Liver (tissue), 9 donors: ENCODE measurements around the gene RALGAPB. TPM values are rescaled to one million over a fixed set of nuclear protein-coding genes. Genes with fewer than 3 reads are reported as not detected.

Source experiments
- DNase-seq: peaks from one replicate; pipeline ENCODE4 v3.0.0-alpha.2; 2017; ENCODE audit warnings: low spot score
- H3K27ac ChIP-seq, 2 donors: one replicate each; pipeline ENCODE4 v1.7.0; 2013; ENCODE audit warnings: inconsistent platforms in 2 of 2, low read length in 2 of 2, control low read depth in 1 of 2, low read depth in 1 of 2, mild to moderate bottlenecking in 1 of 2
- H3K27me3 ChIP-seq, 4 donors: one replicate each; pipeline versions ENCODE4 v1.6.1 to v1.7.0; 2013; ENCODE audit warnings: low read length in 3 of 4, inconsistent platforms in 1 of 4, mild to moderate bottlenecking in 1 of 4, moderate library complexity in 1 of 4; ENCODE audit not compliant: control insufficient read depth in 4 of 4, insufficient read depth in 4 of 4
- H3K36me3 ChIP-seq, 4 donors: one replicate each; pipeline versions ENCODE4 v1.6.1 to v1.7.0; 2013; ENCODE audit warnings: low read length in 3 of 4, mild to moderate bottlenecking in 3 of 4, low read depth in 1 of 4, moderate library complexity in 1 of 4; ENCODE audit not compliant: control insufficient read depth in 4 of 4, insufficient read depth in 3 of 4
- H3K4me1 ChIP-seq, 4 donors: one replicate each; pipeline versions ENCODE4 v1.6.1 to v1.7.0; 2013; ENCODE audit warnings: low read length in 3 of 4, mild to moderate bottlenecking in 3 of 4, moderate library complexity in 1 of 4; ENCODE audit not compliant: control insufficient read depth in 4 of 4, insufficient read depth in 4 of 4
- H3K4me3 ChIP-seq, 3 donors: one replicate each; pipeline versions ENCODE4 v1.6.1 to v1.7.0; 2013; ENCODE audit warnings: low read length in 3 of 3, control low read depth in 1 of 3, low read depth in 1 of 3, mild to moderate bottlenecking in 1 of 3
- H3K9ac ChIP-seq, 2 donors: one replicate each; pipeline ENCODE4 v1.7.0; 2013; ENCODE audit warnings: low read length in 2 of 2, mild to moderate bottlenecking in 2 of 2, moderate library complexity in 2 of 2, control low read depth in 1 of 2, low read depth in 1 of 2
- H3K9me3 ChIP-seq, 4 donors: one replicate each; pipeline versions ENCODE4 v1.6.1 to v1.7.0; 2013; ENCODE audit warnings: low read length in 3 of 4; ENCODE audit not compliant: control insufficient read depth in 4 of 4
- ATF3 ChIP-seq: IDR thresholded peaks from 2 replicates; pipeline ENCODE4 v1.6.1; 2016; ENCODE audit warnings: antibody characterized with exemption
- EGR1 ChIP-seq, 2 donors: IDR thresholded peaks; 2 replicates each; pipeline ENCODE4 v1.6.1; 2016 to 2018; ENCODE audit warnings: antibody characterized with exemption in 2 of 2, low read depth in 2 of 2
- FOXA1 ChIP-seq: IDR thresholded peaks from 2 replicates; pipeline ENCODE4 v1.6.1; 2016; ENCODE audit warnings: antibody characterized with exemption
- FOXA2 ChIP-seq: IDR thresholded peaks from 2 replicates; pipeline ENCODE4 v1.6.1; 2016; ENCODE audit warnings: antibody characterized with exemption
- GABPA ChIP-seq, 2 donors: IDR thresholded peaks in 1 of 2; conservative IDR thresholded peaks in 1 of 2; 2 replicates each; pipeline ENCODE4 v1.6.1; 2016; ENCODE audit warnings: antibody characterized with exemption in 2 of 2, mild to moderate bottlenecking in 1 of 2, moderate library complexity in 1 of 2
- HNF4G ChIP-seq: IDR thresholded peaks from 2 replicates; pipeline ENCODE4 v1.6.1; 2016; ENCODE audit warnings: antibody characterized with exemption
- JUND ChIP-seq, 2 donors: IDR thresholded peaks; 2 replicates each; pipeline ENCODE4 v1.6.1; 2016; ENCODE audit warnings: antibody characterized with exemption in 2 of 2
- NR2F2 ChIP-seq: IDR thresholded peaks from 2 replicates; pipeline ENCODE4 v1.6.1; 2016; ENCODE audit warnings: antibody characterized with exemption
- RAD21 ChIP-seq, 2 donors: IDR thresholded peaks; 2 replicates each; pipeline ENCODE4 v1.6.1; 2016; ENCODE audit warnings: antibody characterized with exemption in 2 of 2, mild to moderate bottlenecking in 2 of 2
- REST ChIP-seq: IDR thresholded peaks from 2 replicates; pipeline ENCODE4 v1.6.1; 2016; ENCODE audit warnings: antibody characterized with exemption, mild to moderate bottlenecking
- RXRA ChIP-seq, 2 donors: IDR thresholded peaks; 2 replicates each; pipeline ENCODE4 v1.6.1; 2017 to 2018; ENCODE audit warnings: antibody characterized with exemption in 2 of 2, mild to moderate bottlenecking in 1 of 2
- SP1 ChIP-seq: IDR thresholded peaks from 2 replicates; pipeline ENCODE4 v1.6.1; 2018; ENCODE audit warnings: antibody characterized with exemption, mild to moderate bottlenecking
- YY1 ChIP-seq: IDR thresholded peaks from 2 replicates; pipeline ENCODE4 v1.6.1; 2016; ENCODE audit warnings: antibody characterized with exemption, mild to moderate bottlenecking
- WGBS: extraction: QIAGEN DNeasy Blood & Tissue Kit; methylation state at CpG from one replicate; pipeline ENCODE4 v1.1.7; 2013; 5-methylcytosine and 5-hydroxymethylcytosine counted together
- polyA plus RNA-seq, 2 donors: library from polyadenylated mRNA; stranded (reverse) in 1 of 2; unstranded in 1 of 2; fragments of 200-250 nt in 1 of 2; fragments of >200 nt in 1 of 2; fragmentation: Nextera tagmentation in 1 of 2; extraction: Ambion mirVana in 1 of 2; gene quantifications; one replicate each; pipeline versions ENCODE4 v1.2.1 to v1.2.3, GENCODE V29; 2013 to 2015
- total RNA-seq, 2 donors: library from RNA; depleted of rRNA; stranded (reverse); fragments of >200 nt; gene quantifications; one replicate each; pipeline ENCODE4 v1.2.3, GENCODE V29; 2014
- TF ChIP-seq, protein P1 (sequence below): fragments of 150-350 bp; IDR thresholded peaks from 2 replicates; pipeline ENCODE4 v1.5.1; 2017; ENCODE audit warnings: improper control_type of control experiment, low read depth, low read length; ENCODE audit not compliant: missing input control
- TF ChIP-seq, protein P2 (sequence below): IDR thresholded peaks from 2 replicates; pipeline ENCODE4 v1.6.1; 2016; ENCODE audit warnings: antibody characterized with exemption
- donor health status: healthy.
- donor health status: healthy.
- donor health status: healthy.
- donor health status: healthy.
- donor health status: healthy.

Gene RALGAPB
- total and polyA plus RNA-seq, 4 donors: 4.3 to 19.7 (median 9.5) TPM

- DNase-seq: no peak
- Histone ChIP-seq H3K9me3 (no peaks in the 10 kb centered on the region), H3K36me3 (peaks cover 13 to 56% (median 34%) of the 10 kb centered on the region in 4 donors), H3K9ac (no peak overlapping the region), H3K4me1 (no peaks in the 10 kb centered on the region), H3K4me3 (no peak overlapping the region), H3K27ac (no peak overlapping the region), H3K27me3 (no peaks in the 10 kb centered on the region)
- 96% methylated on average over 3 of the region's 3 CpGs for WGBS
- TF ChIP-seq FOXA1 (no peak), EGR1 (IDR thresholded peaks at IDR 0.05; ENCODE audit: low read depth in 2 of 2) (no peak), RAD21 (IDR thresholded peaks at IDR 0.05) (no peak), HNF4G (no peak), REST (no peak), RXRA (IDR thresholded peaks at IDR 0.05) (no peak), YY1 (no peak), JUND (IDR thresholded peaks at IDR 0.05) (no peak), FOXA2 (no peak)
These were observed 86.1 kb downstream of the RALGAPB start for GRCh38 chr20:38558596-38559360.

DNA sequence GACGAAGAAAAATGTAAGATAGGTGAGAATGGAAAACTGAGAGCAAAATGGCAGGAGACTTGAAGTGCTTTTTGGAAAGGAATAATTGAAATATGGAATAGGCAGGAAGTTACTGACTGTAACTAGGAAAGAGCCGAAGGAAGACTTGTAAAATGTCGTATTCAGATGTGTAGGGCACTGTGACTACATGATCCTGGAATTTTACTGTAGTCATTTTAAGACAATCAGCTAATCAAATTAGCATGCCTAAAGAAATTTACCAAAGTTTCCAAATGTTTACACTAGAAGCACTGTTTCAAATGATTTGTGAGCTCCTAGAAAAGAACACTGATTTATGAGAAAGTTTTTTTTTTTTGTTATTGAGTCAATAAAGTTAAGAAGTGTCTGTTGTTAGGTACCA lies 87.1 kb downstream of the RALGAPB start:
- 98% methylated on average over 3 of the region's 3 CpGs for WGBS
- H3K36me3 ChIP-seq: peaks cover 10 to 48% (median 30%) of the 10 kb centered on the region in 4 donors
- no peak for DNase-seq
- no peak overlapping the region for H3K4me3 ChIP-seq
- no peaks in the 10 kb centered on the region for H3K27me3 ChIP-seq
- H3K4me1 ChIP-seq: no peaks in the 10 kb centered on the region
- no peak overlapping the region for H3K9ac ChIP-seq
- no peak overlapping the region for H3K27ac ChIP-seq
- TF ChIP-seq, protein P1, sequence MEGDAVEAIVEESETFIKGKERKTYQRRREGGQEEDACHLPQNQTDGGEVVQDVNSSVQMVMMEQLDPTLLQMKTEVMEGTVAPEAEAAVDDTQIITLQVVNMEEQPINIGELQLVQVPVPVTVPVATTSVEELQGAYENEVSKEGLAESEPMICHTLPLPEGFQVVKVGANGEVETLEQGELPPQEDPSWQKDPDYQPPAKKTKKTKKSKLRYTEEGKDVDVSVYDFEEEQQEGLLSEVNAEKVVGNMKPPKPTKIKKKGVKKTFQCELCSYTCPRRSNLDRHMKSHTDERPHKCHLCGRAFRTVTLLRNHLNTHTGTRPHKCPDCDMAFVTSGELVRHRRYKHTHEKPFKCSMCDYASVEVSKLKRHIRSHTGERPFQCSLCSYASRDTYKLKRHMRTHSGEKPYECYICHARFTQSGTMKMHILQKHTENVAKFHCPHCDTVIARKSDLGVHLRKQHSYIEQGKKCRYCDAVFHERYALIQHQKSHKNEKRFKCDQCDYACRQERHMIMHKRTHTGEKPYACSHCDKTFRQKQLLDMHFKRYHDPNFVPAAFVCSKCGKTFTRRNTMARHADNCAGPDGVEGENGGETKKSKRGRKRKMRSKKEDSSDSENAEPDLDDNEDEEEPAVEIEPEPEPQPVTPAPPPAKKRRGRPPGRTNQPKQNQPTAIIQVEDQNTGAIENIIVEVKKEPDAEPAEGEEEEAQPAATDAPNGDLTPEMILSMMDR: no peak
- TF ChIP-seq YY1: no peak
- TF ChIP-seq GABPA (IDR thresholded peaks at IDR 0.05 in 1 of 2, conservative IDR thresholded peaks at IDR 0.05 in 1 of 2): no peak
- TF ChIP-seq RXRA (IDR thresholded peaks at IDR 0.05): no peak
- no peak for TF ChIP-seq EGR1 (IDR thresholded peaks at IDR 0.05; ENCODE audit: low read depth in 2 of 2)
- TF ChIP-seq SP1: no peak
- TF ChIP-seq, protein P2, sequence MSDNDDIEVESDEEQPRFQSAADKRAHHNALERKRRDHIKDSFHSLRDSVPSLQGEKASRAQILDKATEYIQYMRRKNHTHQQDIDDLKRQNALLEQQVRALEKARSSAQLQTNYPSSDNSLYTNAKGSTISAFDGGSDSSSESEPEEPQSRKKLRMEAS: no peak
- no peak for TF ChIP-seq NR2F2
- TF ChIP-seq RAD21 (IDR thresholded peaks at IDR 0.05): no peak
- TF ChIP-seq ATF3: no peak
- H3K9me3 ChIP-seq: no peaks in the 10 kb centered on the region
